HG03066 (cell line): ENCODE data around the gene MXD4.

ENCODE experiments used
- ATAC-seq: cut with Tn5 transposase; IDR thresholded peaks from one replicate; pipeline ENCODE4 v1.9.1; 2021; ENCODE audit warnings: low read depth; ENCODE audit not compliant: unreplicated experiment

MXD4 gene

GRCh38 chr4:2253160-2254084 lies 8.5 kb downstream of the MXD4 start:
- ATAC-seq = no peak

- no peak for ATAC-seq
Observed at GRCh38 chr4:2252530-2253091, 9.3 kb downstream of the MXD4 start.

DNA sequence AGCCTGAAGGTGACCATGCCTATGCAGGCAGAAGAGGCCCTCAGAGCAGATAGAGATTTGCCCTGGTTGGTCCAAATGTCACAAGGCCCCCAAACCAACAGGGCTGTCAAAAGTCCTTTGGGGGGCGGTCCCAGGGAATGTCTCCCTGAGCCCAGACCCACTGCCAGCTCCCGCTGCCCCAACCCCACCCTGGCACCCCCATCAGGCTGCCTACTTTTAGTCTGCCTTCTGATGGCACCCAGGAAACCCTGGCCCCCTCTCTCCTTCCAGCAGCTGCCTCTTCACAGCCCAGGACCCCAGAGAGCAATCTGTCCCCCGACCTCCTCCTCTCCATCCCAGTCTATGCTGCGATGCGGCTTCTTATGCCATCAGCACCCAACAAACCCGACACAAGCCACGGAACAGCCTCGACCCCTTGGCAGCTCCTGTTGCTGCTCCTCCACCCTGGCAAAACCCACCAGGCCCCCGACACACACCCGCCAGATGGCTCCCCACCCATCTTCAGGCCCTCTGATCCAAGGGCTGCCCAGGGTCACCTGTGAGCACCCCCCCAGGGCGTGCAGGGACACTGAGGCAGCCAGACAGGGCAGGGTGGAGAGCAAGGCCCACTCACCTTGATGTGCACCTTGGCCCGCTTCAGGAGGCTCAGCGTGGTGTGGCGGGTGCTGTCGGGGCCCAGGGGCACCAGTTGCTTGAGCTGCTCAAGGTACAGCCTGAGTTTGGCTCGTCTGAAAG lies 9.9 kb downstream of the MXD4 start:
- ATAC-seq = no peak

GRCh38 chr4:2251073-2251794 lies 10.7 kb downstream of the MXD4 start:
- no peak for ATAC-seq

GRCh38 chr4:2250357-2251072 lies 11.4 kb downstream of the MXD4 start:
- ATAC-seq = no peak

DNA sequence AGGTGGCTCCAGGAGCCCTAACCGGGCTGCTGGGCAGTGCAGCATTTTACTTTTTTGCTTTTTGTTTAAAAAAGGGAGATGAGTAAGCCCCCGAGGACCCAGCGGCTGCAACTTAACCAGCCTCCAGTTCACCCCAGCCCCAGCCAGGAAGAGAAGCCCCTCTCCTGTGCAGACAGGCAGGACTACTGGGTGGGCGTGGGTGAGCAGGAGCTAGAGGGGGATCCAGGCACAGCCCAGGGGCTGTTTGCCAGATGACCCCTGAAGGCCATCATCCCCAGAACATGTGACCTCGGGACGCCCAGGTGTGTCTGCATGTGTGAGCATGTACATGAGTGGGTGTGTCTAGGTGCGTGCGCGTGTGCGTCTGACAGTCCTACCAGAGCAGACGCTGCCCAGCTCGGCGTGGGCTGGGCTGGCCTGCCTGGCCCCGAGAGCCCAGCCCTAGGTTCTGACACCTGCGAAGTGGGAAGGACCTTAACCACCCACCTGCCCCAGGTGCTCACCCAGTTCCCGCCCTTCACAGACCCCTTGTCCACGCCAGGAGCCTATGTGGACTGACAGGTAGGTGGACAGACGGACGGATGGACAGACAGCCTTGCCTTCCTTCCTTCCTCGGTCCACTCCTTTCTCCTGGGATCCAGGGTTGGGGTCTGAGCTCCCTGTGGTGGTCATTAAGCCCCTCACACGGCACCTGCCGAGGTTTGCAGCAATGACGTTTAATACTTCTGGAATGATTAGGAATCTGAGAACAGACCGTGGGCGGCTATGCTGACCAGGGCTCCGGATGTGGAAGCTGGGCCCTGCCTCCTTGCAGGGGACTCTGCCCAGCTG lies 12.2 kb downstream of the MXD4 start:
- ATAC-seq = no peak

GRCh38 chr4:2248821-2249261 lies 13.1 kb downstream of the MXD4 start:
- no peak for ATAC-seq

DNA sequence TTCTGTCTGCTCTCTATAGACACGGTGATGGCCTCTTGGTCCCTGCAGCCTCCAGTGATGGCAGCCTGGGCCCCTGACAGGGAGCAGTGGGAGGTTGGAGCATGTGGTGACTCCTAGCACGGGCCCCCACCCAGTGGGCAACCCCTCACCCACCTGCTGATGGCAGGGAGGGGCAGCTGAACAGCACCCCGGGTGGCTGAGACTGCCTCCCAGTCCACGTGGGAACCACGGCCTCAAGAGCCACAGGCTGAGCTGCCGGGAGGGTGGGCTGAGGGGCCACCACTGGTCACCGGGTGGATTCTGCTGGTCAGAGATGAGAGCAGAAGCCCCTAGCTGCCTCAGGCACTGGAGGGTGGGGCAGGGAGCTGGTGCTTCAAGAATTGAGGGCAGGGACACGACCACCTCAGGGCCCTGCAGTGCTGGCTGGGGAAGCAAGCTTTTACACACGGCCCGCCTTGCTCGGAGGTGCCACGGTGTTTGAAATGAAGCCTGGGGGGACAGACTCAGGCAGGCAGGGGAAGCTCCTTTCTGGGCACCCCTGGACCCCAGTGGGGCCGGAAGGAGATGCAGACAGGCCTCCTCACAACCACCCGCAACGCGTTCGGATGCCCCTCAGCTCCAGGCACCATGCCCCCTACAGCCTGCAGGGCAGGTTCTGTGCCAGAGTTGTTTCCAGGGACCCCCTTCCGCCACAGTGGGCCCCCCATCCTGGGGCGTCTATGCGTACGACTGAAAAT lies 13.7 kb downstream of the MXD4 start:
- ATAC-seq = no peak

DNA sequence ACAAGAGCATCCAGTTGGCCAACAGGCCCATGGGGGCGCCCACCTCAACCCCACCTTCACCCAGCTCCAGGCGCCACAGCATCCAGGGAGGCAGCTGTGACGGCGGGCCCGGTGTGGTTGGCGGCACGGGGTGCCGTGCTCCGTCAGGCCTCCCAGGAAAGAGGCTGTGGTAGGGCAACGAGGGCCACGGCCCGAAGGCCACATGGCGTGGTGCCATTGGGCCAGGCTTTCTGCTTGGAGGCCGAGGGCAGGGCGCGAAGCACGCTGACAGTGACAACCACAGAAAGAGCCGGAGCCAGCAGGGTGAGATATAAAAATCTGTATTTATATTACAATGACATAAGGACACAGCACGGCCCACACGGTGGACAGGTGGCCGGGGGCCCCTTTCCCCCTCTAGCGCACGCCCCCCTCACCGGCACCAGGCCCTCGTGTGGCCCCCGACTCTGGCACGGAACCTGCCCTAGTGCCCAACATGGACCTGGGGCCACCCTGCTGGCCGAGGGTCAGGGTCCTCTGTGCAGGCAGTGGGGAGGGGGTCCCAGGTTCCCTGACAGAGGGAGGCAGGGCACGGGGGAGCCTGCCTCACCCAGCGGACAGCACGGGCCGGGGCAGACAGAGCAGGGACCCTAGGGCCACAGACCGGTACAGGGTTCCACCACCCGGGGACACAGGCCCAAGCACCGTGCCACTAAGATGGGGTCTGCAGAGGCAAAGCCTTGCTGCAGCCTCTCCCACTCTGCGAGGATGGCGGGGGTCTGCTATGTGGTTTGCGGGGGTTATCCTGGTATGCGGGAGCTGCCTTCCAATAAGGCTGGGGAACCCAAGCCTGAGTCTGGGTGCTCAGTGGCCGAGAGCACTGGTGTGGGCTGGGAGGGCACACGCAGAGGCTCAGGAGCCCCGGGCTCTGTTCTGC lies 14.5 kb downstream of the MXD4 start:
- no peak for ATAC-seq

DNA sequence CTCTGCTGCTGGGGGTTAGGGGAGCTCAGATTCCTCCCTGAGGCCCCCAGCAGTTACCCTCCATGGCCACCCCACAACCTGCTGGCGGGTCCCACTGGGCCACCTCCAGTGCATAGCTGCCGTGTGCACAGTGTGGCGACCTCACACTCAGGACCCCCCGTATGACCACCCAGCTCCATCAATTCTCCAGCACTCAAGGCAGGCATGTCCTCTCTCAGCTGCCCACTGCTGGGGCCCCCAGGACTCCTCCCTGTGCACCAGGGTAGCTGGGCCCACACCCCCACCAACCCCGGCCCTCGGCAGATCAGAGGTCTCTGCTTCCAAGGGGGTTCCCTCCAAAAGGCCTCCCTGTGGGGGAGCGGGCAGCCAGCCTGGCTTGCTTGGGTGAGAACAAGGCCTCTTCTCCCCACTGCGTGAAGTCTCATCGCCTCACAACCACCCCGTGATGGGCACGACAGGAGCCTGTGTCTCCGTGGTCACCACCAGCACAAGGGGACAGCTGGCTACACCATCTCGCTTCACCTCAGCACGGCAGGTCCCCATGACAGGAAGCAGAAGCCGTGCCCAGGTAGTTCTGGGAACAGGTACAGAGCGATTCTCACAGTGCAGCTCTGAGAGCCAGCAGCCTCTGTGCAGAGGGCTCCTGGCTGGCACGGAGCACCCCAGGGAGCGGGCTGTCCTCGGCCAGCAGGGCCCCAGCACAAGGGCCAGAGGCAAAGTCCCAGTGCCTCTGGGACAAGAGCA lies 15.4 kb downstream of the MXD4 start:
- ATAC-seq = no peak

- ATAC-seq = no peak
Observed at GRCh38 chr4:2245787-2246275, 16.1 kb downstream of the MXD4 start.

GRCh38 chr4:2245057-2245786 lies 16.7 kb downstream of the MXD4 start:
- no peak for ATAC-seq

DNA sequence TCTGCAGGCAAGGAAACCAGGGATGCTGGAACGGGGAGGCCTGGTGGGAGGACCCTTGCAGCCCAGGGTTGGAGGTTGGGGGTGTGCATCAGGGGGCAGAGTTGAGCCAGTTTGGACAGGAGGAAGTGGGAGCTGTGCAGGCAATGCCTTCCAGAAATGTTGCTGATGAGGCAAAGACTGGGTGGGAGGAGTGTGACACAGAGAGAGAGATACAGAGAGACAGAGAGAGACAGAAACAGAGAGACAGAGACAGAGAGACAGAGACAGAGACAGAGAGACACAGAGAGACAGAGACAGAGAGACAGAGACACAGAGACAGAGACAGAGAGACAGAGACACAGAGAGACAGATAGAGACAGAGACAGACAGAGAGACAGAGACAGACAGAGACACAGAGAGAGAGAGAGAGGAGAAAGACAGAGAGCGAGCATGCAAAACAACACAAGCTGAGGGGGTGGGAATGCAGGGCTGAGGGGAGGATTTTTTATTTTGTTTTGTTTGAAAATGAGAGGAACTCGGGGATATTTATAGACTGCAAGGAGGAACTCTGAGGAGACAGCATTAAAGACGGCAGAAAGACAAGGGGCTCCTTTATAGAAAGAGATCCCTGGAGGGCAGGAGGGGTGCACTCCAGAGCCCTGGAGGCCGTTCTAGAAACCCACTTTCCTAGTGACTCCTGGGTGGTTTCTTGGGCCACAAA lies 18.1 kb downstream of the MXD4 start:
- ATAC-seq = no peak

DNA sequence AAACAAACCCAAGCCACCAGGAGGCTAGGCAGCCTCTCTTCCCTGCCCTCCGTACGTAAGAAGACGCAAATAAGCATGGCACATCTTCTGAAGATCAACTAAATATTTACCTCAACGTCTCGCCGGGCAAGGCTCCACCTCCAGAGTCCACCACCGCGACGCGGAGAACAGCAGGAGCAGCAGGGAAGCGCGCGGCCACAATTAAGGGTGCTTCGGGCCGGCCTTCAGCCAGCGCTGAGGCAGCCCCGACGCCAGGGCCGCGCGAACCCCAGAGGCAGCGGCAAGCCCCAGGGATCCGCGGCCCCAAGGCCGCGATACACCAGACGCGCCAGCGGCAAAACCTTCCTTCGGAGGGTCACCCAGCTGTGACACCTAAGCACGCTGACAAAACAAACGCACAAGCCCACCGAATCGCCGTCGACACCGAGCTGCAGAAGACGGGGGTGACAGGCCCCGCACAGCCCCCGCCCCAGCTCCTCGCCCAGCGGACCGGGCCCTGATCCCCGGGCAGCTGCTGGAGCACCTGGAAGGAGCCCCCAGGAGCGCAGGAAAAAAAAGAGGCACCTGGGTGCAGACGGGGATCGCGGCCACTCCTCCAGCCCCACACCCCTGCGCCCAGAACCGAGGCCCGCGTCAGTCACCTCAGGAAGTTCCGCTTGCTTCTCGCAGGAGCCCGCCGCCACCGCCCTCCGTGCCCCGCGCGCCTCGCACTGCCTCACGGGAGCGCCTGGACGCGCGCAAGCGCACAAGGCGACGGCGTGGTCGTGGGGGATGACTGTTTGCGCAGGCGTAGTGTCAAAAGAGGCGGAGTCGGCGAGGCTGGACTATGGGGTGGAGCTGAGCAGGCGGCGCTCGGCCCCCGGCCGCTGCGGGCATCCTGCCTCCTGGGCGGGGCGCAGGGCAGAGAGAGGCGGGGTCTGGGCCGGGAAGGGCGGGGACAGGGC lies 20.2 kb downstream of the MXD4 start, which contains the start of the genes HAUS3 and POLN:
Gene HAUS3, minus strand, starts transcription at position 712 of the 944 bp plus-strand sequence. CDS start 1,175 bp downstream, outside the sequence.
Gene POLN, minus strand, starts transcription at position 712 of the 944 bp plus-strand sequence. CDS start 12,890 bp downstream, outside the sequence.
- peak; percentile 86 for ATAC-seq
